ENCODE data around the gene TLCD1. TPM values are rescaled to one million over a fixed set of nuclear protein-coding genes. Genes with fewer than 3 reads are reported as not detected.

Gene TLCD1
- polyA plus RNA-seq, 2 of the 4 experiments (the other 2 are of a cell fraction) = 36.7 to 83.3 TPM

DNA sequence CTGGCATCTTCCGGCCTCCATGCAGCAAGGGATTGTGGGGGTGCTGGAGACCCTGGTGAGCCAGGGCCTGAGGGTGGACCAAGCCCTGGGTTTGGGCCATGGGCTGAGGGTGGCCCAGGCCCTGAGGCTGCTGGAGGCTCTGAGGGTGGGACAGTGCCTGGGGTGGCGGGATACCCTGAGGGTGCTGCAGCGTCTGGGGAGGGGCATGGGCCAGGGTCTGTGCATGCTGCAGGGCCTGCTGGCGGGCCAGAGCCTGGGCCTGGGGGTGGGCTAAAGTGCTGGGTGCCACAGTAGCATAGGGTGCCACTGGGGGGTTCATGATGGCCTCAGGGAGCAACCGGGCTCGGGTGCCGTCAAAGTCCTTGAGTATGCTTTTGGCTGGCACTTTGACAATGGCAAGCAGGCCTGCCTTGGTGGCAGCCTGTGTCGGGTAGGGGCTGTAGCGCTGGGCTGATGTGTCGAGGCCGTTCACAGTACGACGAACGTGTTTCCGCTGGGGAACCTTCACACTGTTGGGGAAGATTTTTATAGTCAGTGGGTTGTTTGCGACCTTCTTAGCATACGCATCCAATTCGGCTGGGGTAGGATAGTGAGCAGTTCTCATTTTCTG, 33.3 kb upstream of the TLCD1 start (continued):
- TF ChIP-seq PBX3 (IDR thresholded peaks at IDR 0.05) (no peak), HMGXB4 (CRISPR knock-in tag; IDR thresholded peaks at IDR 0.05; ENCODE audit: borderline replicate concordance) (no peak), RCOR1 (IDR thresholded peaks at IDR 0.05; ENCODE audit: low read depth, low read length) (no peak)
- TF ChIP-seq, protein P1, sequence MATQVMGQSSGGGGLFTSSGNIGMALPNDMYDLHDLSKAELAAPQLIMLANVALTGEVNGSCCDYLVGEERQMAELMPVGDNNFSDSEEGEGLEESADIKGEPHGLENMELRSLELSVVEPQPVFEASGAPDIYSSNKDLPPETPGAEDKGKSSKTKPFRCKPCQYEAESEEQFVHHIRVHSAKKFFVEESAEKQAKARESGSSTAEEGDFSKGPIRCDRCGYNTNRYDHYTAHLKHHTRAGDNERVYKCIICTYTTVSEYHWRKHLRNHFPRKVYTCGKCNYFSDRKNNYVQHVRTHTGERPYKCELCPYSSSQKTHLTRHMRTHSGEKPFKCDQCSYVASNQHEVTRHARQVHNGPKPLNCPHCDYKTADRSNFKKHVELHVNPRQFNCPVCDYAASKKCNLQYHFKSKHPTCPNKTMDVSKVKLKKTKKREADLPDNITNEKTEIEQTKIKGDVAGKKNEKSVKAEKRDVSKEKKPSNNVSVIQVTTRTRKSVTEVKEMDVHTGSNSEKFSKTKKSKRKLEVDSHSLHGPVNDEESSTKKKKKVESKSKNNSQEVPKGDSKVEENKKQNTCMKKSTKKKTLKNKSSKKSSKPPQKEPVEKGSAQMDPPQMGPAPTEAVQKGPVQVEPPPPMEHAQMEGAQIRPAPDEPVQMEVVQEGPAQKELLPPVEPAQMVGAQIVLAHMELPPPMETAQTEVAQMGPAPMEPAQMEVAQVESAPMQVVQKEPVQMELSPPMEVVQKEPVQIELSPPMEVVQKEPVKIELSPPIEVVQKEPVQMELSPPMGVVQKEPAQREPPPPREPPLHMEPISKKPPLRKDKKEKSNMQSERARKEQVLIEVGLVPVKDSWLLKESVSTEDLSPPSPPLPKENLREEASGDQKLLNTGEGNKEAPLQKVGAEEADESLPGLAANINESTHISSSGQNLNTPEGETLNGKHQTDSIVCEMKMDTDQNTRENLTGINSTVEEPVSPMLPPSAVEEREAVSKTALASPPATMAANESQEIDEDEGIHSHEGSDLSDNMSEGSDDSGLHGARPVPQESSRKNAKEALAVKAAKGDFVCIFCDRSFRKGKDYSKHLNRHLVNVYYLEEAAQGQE (IDR thresholded peaks at IDR 0.05) = no peak

DNA sequence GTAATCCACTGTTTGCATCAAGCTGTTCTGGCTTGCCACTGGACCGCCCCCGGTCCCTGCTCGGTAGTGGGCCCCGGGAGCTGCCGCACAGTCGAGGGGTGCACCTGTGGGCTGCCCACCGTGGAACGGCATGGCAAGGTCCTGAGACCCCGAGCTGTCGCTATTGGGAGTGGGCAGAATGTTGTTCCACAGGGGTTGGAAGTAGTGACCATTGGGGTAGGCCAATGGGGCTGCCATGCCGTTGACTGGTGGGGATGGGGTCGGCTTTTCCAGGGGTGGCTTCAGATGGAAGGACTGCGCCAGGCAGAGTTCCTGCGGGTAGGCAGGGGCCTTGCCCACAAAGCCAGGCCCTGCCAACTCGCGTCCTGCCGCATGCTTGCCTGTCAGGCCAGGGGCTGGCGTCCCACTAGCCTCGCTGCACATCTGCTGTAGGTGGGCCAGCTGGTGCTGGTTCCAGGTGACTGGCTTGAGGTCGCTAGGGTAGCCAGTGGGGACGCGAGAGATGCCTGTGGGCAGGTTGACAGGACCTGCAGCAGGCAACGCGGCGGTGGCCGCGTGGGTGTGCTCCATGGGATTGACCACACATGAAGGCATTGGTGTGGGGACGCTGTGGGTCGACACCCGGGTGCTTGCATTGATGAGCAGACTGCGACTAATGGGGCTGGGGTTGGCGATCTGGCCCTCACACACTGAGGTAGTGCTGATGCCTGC, 32.5 kb upstream of the TLCD1 start:
- CTCF ChIA-PET = interaction anchor here (0.6 to 22.6 kb wide), 4 partner anchors 15 to 145 kb away, joined by 3 to 977 read pairs (median 4); partner anchors contain the start of genes NEK8, RPL23A and TLCD1
- DNase-seq (ENCODE audit: low read depth in 1 of 2, low spot score in 1 of 2) (no peak), ATAC-seq (peak in 1 of 2 experiments; percentile 4; a peak in 1 of 6 replicates), FAIRE-seq (no peak)
- Histone ChIP-seq H3K4me3 (no peak overlapping the region), H3K9me3 (no peaks in the 10 kb centered on the region), H3K4me2 (no peak overlapping the region), H3K27ac (no peak overlapping the region), H3K4me1 (peaks cover 15% of the 10 kb centered on the region)
- POLR2A ChIA-PET = interaction anchor here (1.1 to 2.0 kb wide), 2 partner anchors 32 to 33 kb away, joined by 3 to 4 read pairs; partner anchors contain the start of gene TLCD1
- TF ChIP-seq, protein P2, sequence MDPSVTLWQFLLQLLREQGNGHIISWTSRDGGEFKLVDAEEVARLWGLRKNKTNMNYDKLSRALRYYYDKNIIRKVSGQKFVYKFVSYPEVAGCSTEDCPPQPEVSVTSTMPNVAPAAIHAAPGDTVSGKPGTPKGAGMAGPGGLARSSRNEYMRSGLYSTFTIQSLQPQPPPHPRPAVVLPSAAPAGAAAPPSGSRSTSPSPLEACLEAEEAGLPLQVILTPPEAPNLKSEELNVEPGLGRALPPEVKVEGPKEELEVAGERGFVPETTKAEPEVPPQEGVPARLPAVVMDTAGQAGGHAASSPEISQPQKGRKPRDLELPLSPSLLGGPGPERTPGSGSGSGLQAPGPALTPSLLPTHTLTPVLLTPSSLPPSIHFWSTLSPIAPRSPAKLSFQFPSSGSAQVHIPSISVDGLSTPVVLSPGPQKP (IDR thresholded peaks at IDR 0.05; ENCODE audit: low read depth, low read length) = no peak
- peak; percentile 76 for TF ChIP-seq POLR2AphosphoS2 (conservative IDR thresholded peaks at IDR 0.05; ENCODE audit: low read length)
- WGBS (ENCODE audit: missing lambda C conversion rate) = 92% methylated on average over 24 of the region's 32 CpGs

DNA sequence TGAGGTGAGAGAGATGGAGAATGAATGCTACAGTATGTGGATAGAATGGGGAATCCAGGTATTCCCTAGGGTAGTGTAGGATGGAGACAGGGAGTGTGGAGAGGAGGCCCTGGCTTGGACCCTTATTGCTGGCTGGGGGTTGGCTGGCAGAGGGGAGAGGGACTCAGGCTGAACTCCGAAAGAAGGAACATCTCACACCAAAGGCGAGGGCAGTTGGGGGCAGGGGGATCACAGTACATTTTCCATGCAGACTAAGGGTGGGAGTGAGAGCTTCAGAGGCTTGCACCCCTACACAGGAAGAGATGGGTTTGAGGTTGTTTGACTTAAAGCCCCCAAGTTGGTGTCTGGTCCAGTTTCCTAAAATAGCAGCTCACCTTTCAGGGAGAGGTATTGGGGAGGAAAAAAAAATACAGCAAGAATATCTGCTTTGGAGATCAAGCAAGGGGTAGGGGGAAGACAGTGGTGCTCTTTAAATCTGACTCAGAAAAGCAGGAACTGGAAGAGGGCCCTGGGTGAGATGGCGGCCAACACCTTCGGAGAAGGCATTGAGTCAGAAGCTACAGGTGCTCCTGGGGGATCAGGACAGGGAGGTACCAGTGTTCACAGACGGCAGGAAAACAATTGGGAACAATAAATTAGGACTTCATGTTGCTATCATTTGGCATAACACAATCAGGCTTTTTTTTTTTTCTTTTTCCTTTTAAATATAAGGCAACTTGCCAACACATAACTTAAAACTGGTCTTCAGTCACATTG, 30.2 kb upstream of the TLCD1 start:
- no peak overlapping the region for H3K4me2 ChIP-seq
- no peak overlapping the region for H3K27ac ChIP-seq
- ChIA-PET POLR2A (interaction anchor here (1.3 kb wide), 1 partner anchor 29 kb away, joined by 6 read pairs; no protein-coding TSS in a partner anchor), CTCF (interaction anchor here (0.7 to 22.6 kb wide), 5 partner anchors 9 to 153 kb away, joined by 3 to 977 read pairs (median 6); partner anchors contain the start of genes NEK8, RPL23A, TLCD1 and TRAF4)
- ATAC-seq = peak in 1 of 2 experiments; percentile 1; a peak in 1 of 6 replicates
- TF ChIP-seq POLR2AphosphoS2 (conservative IDR thresholded peaks at IDR 0.05; ENCODE audit: low read length) (peak; percentile 94), JUN (IDR thresholded peaks at IDR 0.05) (no peak)
- no peak for FAIRE-seq
- no peaks in the 10 kb centered on the region for H3K9me3 ChIP-seq
- no peak for DNase-seq (ENCODE audit: low read depth in 1 of 2, low spot score in 1 of 2)
- peaks cover 8% of the 10 kb centered on the region for H3K4me1 ChIP-seq
- WGBS (ENCODE audit: missing lambda C conversion rate) = 84% methylated on average over 5 of the region's 5 CpGs
- H3K4me3 ChIP-seq = no peak overlapping the region
